Fibroblast of lung (primary cell): ENCODE results near the gene STMP1. TPM values are rescaled to one million over a fixed set of nuclear protein-coding genes. Genes with fewer than 3 reads are reported as not detected.

Experiments used
- DNase-seq, 2 donors: peaks; one replicate each; pipeline versions ENCODE4 v3.0.0 to v3.0.0-alpha.2; 2010; ENCODE audit warnings: low read depth in 2 of 2
- H2AFZ ChIP-seq: 2 replicates; pipeline ENCODE4 v1.5.1; 2012; ENCODE audit warnings: low read length, control low read depth, inconsistent platforms
- H3K27ac ChIP-seq: 2 replicates; pipeline ENCODE4 v1.5.1; 2011; ENCODE audit warnings: low read length, control low read depth; ENCODE audit not compliant: insufficient read depth
- H3K27me3 ChIP-seq: 2 replicates; pipeline ENCODE4 v1.5.1; 2011; ENCODE audit warnings: mild to moderate bottlenecking, low read length; ENCODE audit not compliant: control insufficient read depth, insufficient read depth
- H3K36me3 ChIP-seq: 2 replicates; pipeline ENCODE4 v1.5.1; 2011; ENCODE audit warnings: low read length; ENCODE audit not compliant: control insufficient read depth, insufficient read depth
- H3K4me1 ChIP-seq: 2 replicates; pipeline ENCODE4 v1.5.1; 2011; ENCODE audit warnings: low read length; ENCODE audit not compliant: control insufficient read depth, insufficient read depth; ENCODE audit errors: extremely low read depth
- H3K4me2 ChIP-seq: 2 replicates; pipeline ENCODE4 v1.5.1; 2011; ENCODE audit warnings: low read length, control low read depth; ENCODE audit not compliant: insufficient read depth; ENCODE audit errors: extremely low read depth
- H3K4me3 ChIP-seq, 4 experiments: fragments of 200-600 bp in 1 of 4; sonication (generic) in 1 of 4; replicated peaks in 1 of 4; 2 replicates each; pipeline ENCODE4 v1.5.1; 2011 to 2016; ENCODE audit warnings: low read length in 4 of 4, low read depth in 3 of 4, mild to moderate bottlenecking in 3 of 4, control low read depth in 2 of 4, inconsistent platforms in 1 of 4, mixed read lengths in 1 of 4; ENCODE audit not compliant: insufficient read depth in 1 of 4; ENCODE audit errors: control extremely low read depth in 1 of 4
- H3K79me2 ChIP-seq: 2 replicates; pipeline ENCODE4 v1.5.1; 2012; ENCODE audit warnings: mild to moderate bottlenecking, low read length, inconsistent platforms; ENCODE audit not compliant: control insufficient read depth, insufficient read depth
- H3K9ac ChIP-seq: 2 replicates; pipeline ENCODE4 v1.5.1; 2011; ENCODE audit warnings: mild to moderate bottlenecking, low read length, control low read depth; ENCODE audit not compliant: insufficient read depth
- H3K9me3 ChIP-seq: 2 replicates; pipeline ENCODE4 v1.5.1; 2012; ENCODE audit warnings: low read depth, low read length; ENCODE audit not compliant: control insufficient read depth, insufficient read depth
- H4K20me1 ChIP-seq: 2 replicates; pipeline ENCODE4 v1.5.1; 2011; ENCODE audit warnings: low read length; ENCODE audit not compliant: control insufficient read depth, insufficient read depth; ENCODE audit errors: extremely low read depth
- CTCF ChIP-seq, 2 donors: IDR thresholded peaks in 1 of 2; conservative IDR thresholded peaks in 1 of 2; 1 replicate in 1 of 2; 2 replicates in 1 of 2; pipeline ENCODE4 v1.5.1; 2011 to 2012; ENCODE audit warnings: low read length in 2 of 2, control low read depth in 1 of 2, inconsistent platforms in 1 of 2, low read depth in 1 of 2, mild to moderate bottlenecking in 1 of 2
- EZH2 ChIP-seq: IDR thresholded peaks from 2 replicates; pipeline ENCODE4 v1.5.1; 2012; ENCODE audit warnings: low read length, control low read depth, mild to moderate bottlenecking; ENCODE audit errors: missing control alignments
- polyA plus RNA-seq, 2 donors: library from polyadenylated mRNA; depleted of rRNA in 1 of 2; stranded (reverse) in 1 of 2; unstranded in 1 of 2; fragments of >200 nt; gene quantifications; 2 replicates each; pipeline ENCODE4 v1.2.1, GENCODE V29; 2011 to 2012; ENCODE audit warnings: missing spikeins in 1 of 2
- total RNA-seq: library from RNA; depleted of rRNA; stranded (reverse); fragments of >200 nt; gene quantifications from 2 replicates; pipeline ENCODE4 v1.2.1, GENCODE V29; 2014

STMP1 gene
- total and polyA plus RNA-seq, 2 donors (not counting 1 experiment from before 2014, with no cell fraction given): 16.7 to 50.6 TPM

GRCh38 chr7:135712796-135713195 is 50.5 kb downstream of the STMP1 start:
- no peak overlapping the region for H3K9ac ChIP-seq
- no peak overlapping the region for H2AFZ ChIP-seq
- no peaks in the 10 kb centered on the region for H4K20me1 ChIP-seq

GRCh38 chr7:135713836-135714470 is 51.6 kb downstream of the STMP1 start:
- peaks cover 7% of the 10 kb centered on the region for H3K36me3 ChIP-seq
- no peak overlapping the region for H3K4me3 ChIP-seq
- peak in 1 of 2 donors; percentile 31 for DNase-seq
- TF ChIP-seq CTCF (conservative IDR thresholded peaks at IDR 0.05 in 1 of 2, IDR thresholded peaks at IDR 0.05 in 1 of 2; ENCODE audit: low read depth in 1 of 2, low read length in 2 of 2) (no peak), EZH2 (no peak)
- H3K27me3 ChIP-seq: no peaks in the 10 kb centered on the region
- H3K79me2 ChIP-seq: no peaks in the 10 kb centered on the region
- H2AFZ ChIP-seq: no peak overlapping the region
- H3K9me3 ChIP-seq: no peaks in the 10 kb centered on the region
- H3K4me1 ChIP-seq: peaks cover 13% of the 10 kb centered on the region
- H3K9ac ChIP-seq: no peak overlapping the region
- H3K27ac ChIP-seq: peak overlapping the region; percentile 31
- H4K20me1 ChIP-seq: no peaks in the 10 kb centered on the region
- no peak overlapping the region for H3K4me2 ChIP-seq

More at GRCh38 chr7:135712796-135713195, 50.5 kb downstream of the STMP1 start:
- TF ChIP-seq EZH2 (no peak), CTCF (conservative IDR thresholded peaks at IDR 0.05 in 1 of 2, IDR thresholded peaks at IDR 0.05 in 1 of 2; ENCODE audit: low read depth in 1 of 2, low read length in 2 of 2) (no peak)
- H3K4me1 ChIP-seq: peaks cover 13% of the 10 kb centered on the region
- no peak overlapping the region for H3K4me2 ChIP-seq
- peaks cover 7% of the 10 kb centered on the region for H3K36me3 ChIP-seq
- no peak overlapping the region for H3K27ac ChIP-seq
- DNase-seq: no peak
- H3K79me2 ChIP-seq: no peaks in the 10 kb centered on the region
- H3K9me3 ChIP-seq: no peaks in the 10 kb centered on the region
- no peak overlapping the region for H3K4me3 ChIP-seq
- H3K27me3 ChIP-seq: no peaks in the 10 kb centered on the region

DNA sequence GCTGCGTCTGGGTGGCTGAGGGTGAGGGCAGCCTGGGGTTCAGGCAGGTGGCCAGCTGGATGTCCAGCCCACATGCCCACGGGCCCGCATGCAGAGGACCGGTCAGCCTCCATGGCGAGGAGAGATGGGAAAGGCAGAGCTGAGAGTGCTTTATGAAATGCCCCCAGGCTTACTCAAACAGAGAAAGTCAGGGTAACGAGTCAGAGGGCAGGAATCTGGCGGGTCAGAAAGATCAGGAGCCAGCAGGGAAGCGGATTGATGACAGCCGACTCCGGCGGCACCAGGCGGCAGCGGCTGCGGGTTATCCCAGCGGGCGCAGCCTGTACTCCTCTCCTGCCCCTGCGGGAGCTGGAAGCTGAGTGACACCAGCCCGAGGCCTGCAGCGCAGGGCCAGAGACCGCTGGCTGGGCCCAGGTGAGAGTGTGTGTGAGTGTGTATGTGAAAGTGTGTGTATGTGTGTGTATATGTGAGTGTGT is 52.3 kb downstream of the STMP1 start:
- H3K9ac ChIP-seq: no peak overlapping the region
- H3K27ac ChIP-seq: peak overlapping the region; percentile 31
- peaks cover 13% of the 10 kb centered on the region for H3K4me1 ChIP-seq

More for the DNA sequence above, 52.3 kb downstream of the STMP1 start:
- H3K9me3 ChIP-seq: no peaks in the 10 kb centered on the region
- H3K79me2 ChIP-seq: no peaks in the 10 kb centered on the region
- H3K4me3 ChIP-seq: no peak overlapping the region
- no peak overlapping the region for H2AFZ ChIP-seq
- H4K20me1 ChIP-seq: no peaks in the 10 kb centered on the region
- TF ChIP-seq CTCF (conservative IDR thresholded peaks at IDR 0.05 in 1 of 2, IDR thresholded peaks at IDR 0.05 in 1 of 2; ENCODE audit: low read depth in 1 of 2, low read length in 2 of 2) (no peak), EZH2 (no peak)
- H3K27me3 ChIP-seq: no peaks in the 10 kb centered on the region
- peaks cover 7% of the 10 kb centered on the region for H3K36me3 ChIP-seq
- peak; percentile 67 to 80 for DNase-seq
- H3K4me2 ChIP-seq: no peak overlapping the region
